CD4-positive, alpha-beta T cell treated with Interleukin-4 for 1 hour (primary cell): ENCODE measurements around the gene WNT11.

Experiments used
- DNase-seq, 2 donors: peaks; one replicate each; pipeline ENCODE4 v3.0.0-alpha.2; 2020 to 2022

Gene WNT11

GRCh38 chr11:76152086-76152681, 54.1 kb downstream of the WNT11 start:
- DNase-seq = peak; percentile 75 to 77

- DNase-seq = no peak
Measured at GRCh38 chr11:76151556-76152085, 54.7 kb downstream of the WNT11 start.

- no peak for DNase-seq
Measured at GRCh38 chr11:76150141-76150540, 56.2 kb downstream of the WNT11 start.

GRCh38 chr11:76149713-76150112, 56.6 kb downstream of the WNT11 start:
- no peak for DNase-seq

- no peak for DNase-seq
Measured at GRCh38 chr11:76148941-76149613, 57.2 kb downstream of the WNT11 start.

- no peak for DNase-seq
Measured at GRCh38 chr11:76148231-76148630, 58.1 kb downstream of the WNT11 start.

GRCh38 chr11:76147106-76147740, 59.1 kb downstream of the WNT11 start:
- DNase-seq = no peak

GRCh38 chr11:76143274-76143673, 63.0 kb downstream of the WNT11 start:
- DNase-seq = no peak

- no peak for DNase-seq
Measured at GRCh38 chr11:76141901-76142588, 64.3 kb downstream of the WNT11 start.

GRCh38 chr11:76140912-76141574, 65.3 kb downstream of the WNT11 start:
- DNase-seq = no peak

- DNase-seq = no peak
Measured at GRCh38 chr11:76139314-76139713, 67.0 kb downstream of the WNT11 start.
